Lower lobe of right lung (tissue), 2 donors: ENCODE data around the gene USP5. TPM values are rescaled to one million over a fixed set of nuclear protein-coding genes. Genes with fewer than 3 reads are reported as not detected.
"Not testable (repeated sequence)": the region's sequence is repeated elsewhere in the genome, so short reads cannot be mapped to it uniquely, and the experiment has no call there.

Experiments used
- ATAC-seq, 2 donors: fragments of 200-7000 bp; cut with Tn5 transposase; one replicate each; pipeline ENCODE4 v1.9.1; 2020 to 2022; ENCODE audit warnings: mild to moderate bottlenecking in 2 of 2, moderate library complexity in 2 of 2
- DNase-seq: peaks from one replicate; pipeline ENCODE4 v3.0.0-alpha.2; 2020
- H3K27ac ChIP-seq: fragments of 200-600 bp; one replicate; pipeline ENCODE4 v1.8.0; 2022
- H3K27me3 ChIP-seq: fragments of 200-600 bp; one replicate; pipeline ENCODE4 v1.8.0; 2022; ENCODE audit warnings: low read depth
- H3K36me3 ChIP-seq: fragments of 200-600 bp; one replicate; pipeline ENCODE4 v1.8.0; 2022; ENCODE audit warnings: mild to moderate bottlenecking
- H3K4me1 ChIP-seq: fragments of 200-600 bp; one replicate; pipeline ENCODE4 v1.8.0; 2022
- H3K4me3 ChIP-seq: fragments of 200-600 bp; one replicate; pipeline ENCODE4 v1.8.0; 2022; ENCODE audit warnings: mild to moderate bottlenecking
- H3K9me3 ChIP-seq: fragments of 200-600 bp; one replicate; pipeline ENCODE4 v1.8.0; 2022
- CTCF ChIP-seq: fragments of 200-600 bp; IDR thresholded peaks from one replicate; pipeline ENCODE4 v1.8.0; 2022; ENCODE audit warnings: antibody characterized with exemption, mild to moderate bottlenecking
- intact Hi-C: fragments of 100-400 bp; cut with DNase I; formaldehyde crosslinking; loops from one replicate; pipeline ENCODE4 v1.11.0; 2022
- total RNA-seq: library from RNA; stranded (reverse); fragmentation: NEBNext Ultra II Directional; extraction: Animal tissue kit (Norgen Biotek cat#: 25700); gene quantifications from one replicate; pipeline ENCODE4 v1.2.1, GENCODE V29; 2021
- donor health status: DM: no; HTN: yes; CAD: no; lungs with severe emphysema.

The USP5 gene
- total RNA-seq, 1 donor from 2014 or later, result 58.6 TPM

GRCh38 chr12:6873094-6874014 lies 21.4 kb downstream of the USP5 start, which contains the start of gene SPSB2:
TSS of gene SPSB2 (minus strand) at chr12:6873303. CDS start at chr12:6872901, 402 bp downstream.
- peak; percentile 100 for DNase-seq
- H3K4me3 ChIP-seq, result peak within 1 kb of the TSS; percentile 99
- intact Hi-C loops, result no loop called here
- peaks cover 29% of the 10 kb centered on the region for H3K36me3 ChIP-seq
- no peaks in the 10 kb centered on the region for H3K27me3 ChIP-seq
- peaks cover 51% of the 10 kb centered on the region for H3K4me1 ChIP-seq
- peak; percentile 11 for TF ChIP-seq CTCF
- peak; percentile 96 to 97 for ATAC-seq
- H3K27ac ChIP-seq, result peak within 1 kb of the TSS; percentile 84
- no peaks in the 10 kb centered on the region for H3K9me3 ChIP-seq

GRCh38 chr12:6874015-6874368 lies 22.0 kb downstream of the USP5 start:
- intact Hi-C loops, H3K27me3 ChIP-seq, ATAC-seq, H3K9me3 ChIP-seq, DNase-seq: not testable (repeated sequence)
- Histone ChIP-seq H3K36me3 (peaks cover 28% of the 10 kb centered on the region), H3K4me1 (peaks cover 45% of the 10 kb centered on the region), H3K4me3 (peak overlapping the region; percentile 99), H3K27ac (peak overlapping the region; percentile 84)

GRCh38 chr12:6879824-6880223 lies 27.9 kb downstream of the USP5 start:
- ATAC-seq (peak; percentile 29 to 74), DNase-seq (peak; percentile 68)
- Histone ChIP-seq H3K36me3 (peaks cover 16% of the 10 kb centered on the region), H3K27ac (peak overlapping the region; percentile 64)
- H3K4me1 ChIP-seq, H3K27me3 ChIP-seq, H3K9me3 ChIP-seq, H3K4me3 ChIP-seq, intact Hi-C loops: not testable (repeated sequence)

- H3K9me3 ChIP-seq, result no peaks in the 10 kb centered on the region
- H3K36me3 ChIP-seq, result peaks cover 22% of the 10 kb centered on the region
- ATAC-seq, result no peak
- H3K4me3 ChIP-seq, result no peak overlapping the region
- no peak overlapping the region for H3K27ac ChIP-seq
- DNase-seq, result no peak
- H3K4me1 ChIP-seq, result peaks cover 15% of the 10 kb centered on the region
- intact Hi-C loops, result no loop called here
- H3K27me3 ChIP-seq, result no peaks in the 10 kb centered on the region
- no peak for TF ChIP-seq CTCF
Observed at GRCh38 chr12:6883252-6883651, 31.3 kb downstream of the USP5 start.

GRCh38 chr12:6883683-6884082 lies 31.7 kb downstream of the USP5 start:
- intact Hi-C loops, result no loop called here
- ATAC-seq (no peak), DNase-seq (no peak)
- peaks cover 22% of the 10 kb centered on the region for H3K36me3 ChIP-seq
- H3K4me1 ChIP-seq, result peaks cover 16% of the 10 kb centered on the region
- TF ChIP-seq CTCF, result no peak
- H3K4me3 ChIP-seq, result no peak overlapping the region
- no peaks in the 10 kb centered on the region for H3K27me3 ChIP-seq
- no peak overlapping the region for H3K27ac ChIP-seq
- no peaks in the 10 kb centered on the region for H3K9me3 ChIP-seq

- DNase-seq, result no peak
- Histone ChIP-seq H3K27me3 (no peaks in the 10 kb centered on the region), H3K4me3 (no peak overlapping the region), H3K27ac (no peak overlapping the region), H3K4me1 (peaks cover 16% of the 10 kb centered on the region), H3K9me3 (no peaks in the 10 kb centered on the region), H3K36me3 (peaks cover 22% of the 10 kb centered on the region)
- ATAC-seq, result no peak
- TF ChIP-seq CTCF, result no peak
- intact Hi-C loops, result no loop called here
Observed at GRCh38 chr12:6884539-6884938, 32.6 kb downstream of the USP5 start.

GRCh38 chr12:6886206-6886999 lies 34.5 kb downstream of the USP5 start:
- Histone ChIP-seq H3K36me3 (peaks cover 22% of the 10 kb centered on the region), H3K27ac (peak overlapping the region; percentile 79), H3K4me1 (peaks cover 26% of the 10 kb centered on the region)
- DNase-seq, H3K27me3 ChIP-seq, intact Hi-C loops, H3K4me3 ChIP-seq, H3K9me3 ChIP-seq: not testable (repeated sequence)
- peak in 1 of 2 donors; percentile 16 for ATAC-seq
